Left renal pelvis (tissue), 4 donors: ENCODE data around the gene TOR1A. TPM values are rescaled to one million over a fixed set of nuclear protein-coding genes. Genes with fewer than 3 reads are reported as not detected.

Experiments used
- polyA plus RNA-seq, 4 donors: library from polyadenylated mRNA; unstranded; fragments of 120-200 nt; gene quantifications; one replicate each; pipeline ENCODE4 v1.2.1, GENCODE V29; 2013; ENCODE audit not compliant: insufficient read length in 4 of 4

Gene TOR1A
- polyA plus RNA-seq, 4 donors = 41.9 to 44.0 (median 43.1) TPM

Other genes starting within 250 kb of the TOR1A start
- 1 to 10 TPM in 1 of 4 donors, under 1 TPM in 3; 0.27 to 1.1 (median 0.49) TPM for gene C9orf50, start 203.0 kb downstream of the TOR1A start, polyA plus RNA-seq
- gene NTMT1, start 198.0 kb downstream of the TOR1A start, polyA plus RNA-seq = 10 to 100 TPM; 21.2 to 32.4 (median 29.9) TPM
- gene ASB6, start 182.0 kb downstream of the TOR1A start, polyA plus RNA-seq = 10 to 100 TPM; 12.4 to 22.2 (median 16.8) TPM
- 1 to 10 TPM in 3 of 4 donors, under 1 TPM in 1; 0.98 to 2.6 (median 1.5) TPM for gene PRRX2, start 158.5 kb downstream of the TOR1A start, polyA plus RNA-seq
- 1 to 10 TPM; 5.0 to 6.3 (median 5.5) TPM for gene PTGES, start 71.1 kb downstream of the TOR1A start, polyA plus RNA-seq
- 10 to 100 TPM; 19.3 to 21.5 (median 20.6) TPM for gene TOR1B, start 21.0 kb downstream of the TOR1A start, polyA plus RNA-seq
- gene C9orf78, start 11.1 kb upstream of the TOR1A start, polyA plus RNA-seq = 10 to 100 TPM; 64.7 to 86.9 (median 73.8) TPM
- gene USP20, start 11.3 kb upstream of the TOR1A start, polyA plus RNA-seq = 10 to 100 TPM; 14.8 to 28.0 (median 19.6) TPM
- gene FNBP1, start 219.1 kb upstream of the TOR1A start, polyA plus RNA-seq = 10 to 100 TPM; 44.4 to 53.8 (median 50.0) TPM
- gene GPR107, start 229.8 kb upstream of the TOR1A start, polyA plus RNA-seq = 10 to 100 TPM; 51.4 to 60.3 (median 54.0) TPM